H1 (cell line): ENCODE measurements around the gene INF2. TPM values are rescaled to one million over a fixed set of nuclear protein-coding genes. Genes with fewer than 3 reads are reported as not detected.

Experiments
- CTCF ChIA-PET: fragments of 300-600 bp; sonication (Branson Sonifier 250); formaldehyde crosslinking; loops from one replicate; lab custom pipeline; 2021; ENCODE audit not compliant: partially characterized antibody; lab: Charles Lee
- POLR2A ChIA-PET: fragments of 300-600 bp; sonication (Branson Sonifier 250); formaldehyde crosslinking; loops from one replicate; lab custom pipeline; 2021; ENCODE audit warnings: inconsistent platforms; ENCODE audit not compliant: partially characterized antibody; lab: Charles Lee
- DNase-seq, 2 experiments: peaks; one replicate each; pipeline versions ENCODE4 v3.0.0 to v3.0.0-alpha.2; 2010 to 2022; ENCODE audit warnings: low spot score in 2 of 2, low read depth in 1 of 2, mixed read lengths in 1 of 2
- FAIRE-seq: peaks from 2 replicates; lab custom pipeline; 2011; peaks lifted over from hg19 to GRCh38; lab: Jason Lieb, UNC
- H2AFZ ChIP-seq: 2 replicates; pipeline ENCODE4 v1.8.1; 2012; ENCODE audit warnings: low read length, inconsistent platforms
- H2AK5ac ChIP-seq: 2 replicates; pipeline ENCODE4 v1.6.1; 2013; ENCODE audit warnings: low read depth, low read length
- H2BK120ac ChIP-seq: replicated peaks from 2 replicates; pipeline ENCODE3; 2013; ENCODE audit warnings: low read depth, low read length, inconsistent platforms
- H2BK12ac ChIP-seq: 2 replicates; pipeline ENCODE4 v1.6.1; 2013; ENCODE audit warnings: low read depth, low read length
- H2BK15ac ChIP-seq: 2 replicates; pipeline ENCODE4 v1.6.1; 2013; ENCODE audit warnings: low read length
- H2BK20ac ChIP-seq: 2 replicates; pipeline ENCODE4 v1.6.1; 2013; ENCODE audit warnings: low read length
- H2BK5ac ChIP-seq: 2 replicates; pipeline ENCODE4 v1.6.1; 2013; ENCODE audit warnings: low read depth, low read length
- H3K14ac ChIP-seq: 2 replicates; pipeline ENCODE4 v1.6.1; 2013; ENCODE audit warnings: inconsistent platforms; ENCODE audit not compliant: insufficient read length
- H3K18ac ChIP-seq: 2 replicates; pipeline ENCODE4 v1.6.1; 2013; ENCODE audit warnings: low read length; ENCODE audit errors: extremely low read depth
- H3K23ac ChIP-seq: 2 replicates; pipeline ENCODE4 v1.6.1; 2013; ENCODE audit warnings: inconsistent platforms; ENCODE audit not compliant: insufficient read length
- H3K23me2 ChIP-seq: 2 replicates; pipeline ENCODE4 v1.6.1; 2013; ENCODE audit warnings: low read depth, low read length
- H3K27ac ChIP-seq: 2 replicates; pipeline ENCODE4 v1.6.1; 2011; ENCODE audit warnings: low read depth, low read length, inconsistent platforms
- H3K27me3 ChIP-seq, 4 experiments: replicated peaks in 1 of 4; 1 replicate in 1 of 4; 2 replicates in 3 of 4; pipeline versions ENCODE4 v1.6.1 to v1.8.1; 2011 to 2013; ENCODE audit warnings: low read length in 3 of 4, mild to moderate bottlenecking in 3 of 4, inconsistent platforms in 2 of 4, mixed read lengths in 2 of 4, moderate library complexity in 1 of 4; ENCODE audit not compliant: control insufficient read depth in 3 of 4, insufficient read depth in 3 of 4; ENCODE audit errors: extremely low read depth in 1 of 4
- H3K36me3 ChIP-seq, 4 experiments: 2 replicates each; pipeline versions ENCODE4 v1.6.1 to v1.8.1; 2011 to 2013; ENCODE audit warnings: mild to moderate bottlenecking in 4 of 4, low read length in 3 of 4, moderate library complexity in 2 of 4, control low read depth in 1 of 4, inconsistent platforms in 1 of 4; ENCODE audit not compliant: insufficient read depth in 4 of 4, control insufficient read depth in 2 of 4
- H3K4ac ChIP-seq: replicated peaks from 2 replicates; pipeline ENCODE3; 2013; ENCODE audit warnings: low read length, low read depth, mixed read lengths, inconsistent platforms; ENCODE audit not compliant: insufficient read length
- H3K4me1 ChIP-seq, 4 experiments: replicated peaks in 1 of 4; 1 replicate in 1 of 4; 2 replicates in 3 of 4; pipeline versions ENCODE4 v1.6.1 to v1.8.1; 2011 to 2013; ENCODE audit warnings: low read length in 3 of 4, inconsistent platforms in 2 of 4, mixed read lengths in 1 of 4; ENCODE audit not compliant: insufficient read depth in 4 of 4, control insufficient read depth in 3 of 4
- H3K4me2 ChIP-seq, 2 experiments: 2 replicates each; pipeline versions ENCODE4 v1.6.1 to v1.8.1; 2011 to 2013; ENCODE audit warnings: low read depth in 2 of 2, low read length in 2 of 2, control low read depth in 1 of 2, inconsistent platforms in 1 of 2, mild to moderate bottlenecking in 1 of 2; ENCODE audit not compliant: insufficient read depth in 1 of 2
- H3K4me3 ChIP-seq, 4 experiments: fragments of 200-600, 300-600 bp in 1 of 4; sonication (generic), shearing (Covaris generic), sonication (Bioruptor Twin) in 1 of 4; 2 replicates each; pipeline versions ENCODE4 v1.5.1 to v1.8.1; 2011 to 2016; ENCODE audit warnings: low read length in 4 of 4, low read depth in 3 of 4, control low read depth in 2 of 4, inconsistent platforms in 2 of 4, mild to moderate bottlenecking in 2 of 4, mixed read lengths in 1 of 4, moderate library complexity in 1 of 4; ENCODE audit not compliant: insufficient read depth in 2 of 4; ENCODE audit errors: extremely low read depth in 1 of 4
- H3K56ac ChIP-seq: replicated peaks from 2 replicates; pipeline ENCODE3; 2013; ENCODE audit warnings: low read depth, mild to moderate bottlenecking, mixed read lengths, low read length, inconsistent platforms; ENCODE audit not compliant: insufficient read length
- H3K79me1 ChIP-seq: 2 replicates; pipeline ENCODE4 v1.6.1; 2013; ENCODE audit warnings: low read depth, low read length, control low read depth
- H3K79me2 ChIP-seq, 2 experiments: 2 replicates each; pipeline versions ENCODE4 v1.6.1 to v1.8.1; 2012 to 2013; ENCODE audit warnings: low read length in 2 of 2, mild to moderate bottlenecking in 2 of 2, inconsistent platforms in 1 of 2; ENCODE audit not compliant: insufficient read depth in 2 of 2, control insufficient read depth in 1 of 2
- H3K9ac ChIP-seq, 4 experiments: replicated peaks in 1 of 4; 1 replicate in 1 of 4; 2 replicates in 3 of 4; pipeline versions ENCODE4 v1.6.1 to v1.8.1; 2011 to 2013; ENCODE audit warnings: low read depth in 3 of 4, low read length in 3 of 4, control low read depth in 2 of 4, mild to moderate bottlenecking in 2 of 4, moderate library complexity in 2 of 4, inconsistent platforms in 1 of 4; ENCODE audit errors: extremely low read depth in 1 of 4
- H3K9me3 ChIP-seq, 2 experiments: 2 replicates each; pipeline versions ENCODE4 v1.6.1 to v1.8.1; 2012 to 2013; ENCODE audit warnings: mild to moderate bottlenecking in 2 of 2, moderate library complexity in 2 of 2, control low read depth in 1 of 2, inconsistent platforms in 1 of 2, low read depth in 1 of 2, low read length in 1 of 2, mixed read lengths in 1 of 2; ENCODE audit not compliant: insufficient read depth in 2 of 2
- H4K20me1 ChIP-seq, 2 experiments: replicated peaks in 1 of 2; 2 replicates each; pipeline versions ENCODE3 to v1.8.1; 2011 to 2013; ENCODE audit warnings: inconsistent platforms in 2 of 2, low read length in 2 of 2, mild to moderate bottlenecking in 1 of 2; ENCODE audit not compliant: insufficient read depth in 2 of 2, control insufficient read depth in 1 of 2
- H4K5ac ChIP-seq: 2 replicates; pipeline ENCODE4 v1.6.1; 2013; ENCODE audit warnings: low read length, low read depth, mixed read lengths, inconsistent platforms; ENCODE audit not compliant: insufficient read length
- H4K8ac ChIP-seq: 2 replicates; pipeline ENCODE4 v1.8.0; 2013; ENCODE audit warnings: mild to moderate bottlenecking, moderate library complexity, low read length, inconsistent platforms; ENCODE audit not compliant: insufficient read depth; ENCODE audit errors: extremely low read depth
- H4K91ac ChIP-seq: replicated peaks from 2 replicates; pipeline ENCODE3; 2013; ENCODE audit warnings: low read length, mixed read lengths, inconsistent platforms; ENCODE audit not compliant: insufficient read length
- GTF2F1 ChIP-seq: IDR thresholded peaks from 2 replicates; pipeline ENCODE4 v1.6.1; 2012; ENCODE audit warnings: low read depth, low read length, improper control_type of control experiment, borderline replicate concordance
- PHF8 ChIP-seq: fragments of 200-600 bp; sonication (generic); conservative IDR thresholded peaks from 2 replicates; pipeline ENCODE4 v1.7.1; 2012; ENCODE audit warnings: low read depth, mild to moderate bottlenecking, inconsistent platforms, low read length, moderate library complexity
- TAF7 ChIP-seq: optimal IDR thresholded peaks from 2 replicates; pipeline ENCODE3; 2011; ENCODE audit warnings: low read depth, mild to moderate bottlenecking, inconsistent platforms, low read length, moderate library complexity, borderline replicate concordance
- WGBS, 2 experiments: shearing (Covaris generic) in 1 of 2; methylation state at CpG; one replicate each; pipeline versions ENCODE4 v1.1.6 to v1.1.7; 2013 to 2015; ENCODE audit warnings: low lambda C conversion rate in 2 of 2, mixed read lengths in 2 of 2, inconsistent platforms in 1 of 2, low coverage in 1 of 2, missing lambda C conversion rate in 1 of 2; ENCODE audit not compliant: insufficient replicate concordance in 2 of 2, insufficient coverage in 1 of 2, insufficient read length in 1 of 2; ENCODE audit errors: extremely low coverage in 1 of 2, missing lambda C conversion rate in 1 of 2; 5-methylcytosine and 5-hydroxymethylcytosine counted together
- polyA plus RNA-seq, 7 experiments: library from polyadenylated mRNA; depleted of rRNA in 3 of 7; stranded (reverse) in 5 of 7; unstranded in 2 of 7; fragments of >200 nt in 5 of 7; fragments of 200-250 nt in 2 of 7; gene quantifications; 1 replicate in 5 of 7; 2 replicates in 1 of 7; 4 replicates in 1 of 7; pipeline versions ENCODE4 v1.2.1 to v1.2.3, GENCODE V29; 2011 to 2013; ENCODE audit warnings: missing spikeins in 2 of 7, mixed read lengths in 2 of 7
- total RNA-seq: library from RNA; stranded (reverse); fragmentation: NEBNext Ultra II Directional; extraction: Animal tissue kit (Norgen Biotek cat#: 25700); gene quantifications from 2 replicates; pipeline ENCODE4 v1.2.1, GENCODE V29; 2021
- TF ChIP-seq, protein P1 (sequence below): IDR thresholded peaks from 2 replicates; pipeline ENCODE4 v1.6.1; 2012; ENCODE audit warnings: inconsistent platforms
- TF ChIP-seq, protein P2 (sequence below): IDR thresholded peaks from 2 replicates; pipeline ENCODE4 v1.6.1; 2011; ENCODE audit warnings: low read depth, mild to moderate bottlenecking, low read length; ENCODE audit not compliant: insufficient read depth

Gene INF2
- total and polyA plus RNA-seq, 2 of the 8 experiments (the other 6 are each of a cell fraction or from before 2014, with no cell fraction given), result 29.1 to 59.5 TPM

DNA sequence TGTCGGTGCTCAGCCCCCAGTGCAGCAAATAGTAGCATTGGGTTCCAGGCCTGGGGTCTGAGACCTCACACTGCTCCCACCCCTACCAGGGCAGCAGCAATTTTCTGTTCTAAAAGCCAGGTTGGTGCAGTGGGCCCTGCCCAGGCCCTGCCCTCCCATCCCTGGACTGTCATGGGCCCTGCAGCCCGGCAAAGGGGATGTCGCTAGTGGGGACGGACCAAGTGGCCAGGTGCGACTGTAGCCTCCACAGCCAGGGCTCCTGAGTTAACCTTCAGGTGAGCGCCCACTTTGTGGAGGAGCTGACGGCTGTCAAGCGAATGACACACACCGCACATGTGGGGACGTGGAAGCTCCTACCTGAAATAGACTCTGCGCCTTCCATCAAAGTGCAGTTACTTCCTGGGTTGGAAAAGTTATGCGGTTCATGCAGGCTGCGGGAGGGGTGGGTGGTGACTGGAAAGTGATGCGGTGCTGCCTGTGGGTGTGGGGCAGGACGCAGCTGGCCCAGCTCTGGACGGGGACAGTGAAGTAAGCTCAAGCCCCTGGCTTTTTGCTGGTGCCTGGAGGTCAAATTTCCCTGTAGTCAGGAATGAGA is 1.5 kb downstream of the INF2 start:
- Histone ChIP-seq H3K36me3 (peaks cover 0 to 2% (median 0%) of the 10 kb centered on the region in 4 experiments; a peak in 1 of 8 replicates), H3K79me1 (peaks cover 16% of the 10 kb centered on the region), H3K27ac (no peak overlapping the region), H3K4ac (no peak overlapping the region), H3K9me3 (no peaks in the 10 kb centered on the region), H3K23ac (no peak overlapping the region), H3K4me3 (no peak overlapping the region; a peak in 2 of 8 replicates), H3K56ac (no peak overlapping the region), H3K27me3 (no peaks in the 10 kb centered on the region; a peak in 1 of 7 replicates), H3K23me2 (peaks cover 12% of the 10 kb centered on the region; the same call in 1 of the 2 replicates), H3K4me1 (peaks cover 0 to 47% (median 36%) of the 10 kb centered on the region in 4 experiments; a peak in 6 of 7 replicates), H2AFZ (no peak overlapping the region), H2BK12ac (0 out of 2 replicates have a peak overlapping the region, but pooled peaks have one; percentile 27), H3K79me2 (peaks cover 0 to 31% of the 10 kb centered on the region in 2 experiments; a peak in 2 of 4 replicates), H3K4me2 (peak overlapping the region; percentile 79 to 93; a peak in 2 of 4 replicates), H2BK15ac (no peak overlapping the region), H2BK120ac (no peak overlapping the region), H3K14ac (no peak overlapping the region), H2BK20ac (no peak overlapping the region), H2AK5ac (no peak overlapping the region), H2BK5ac (no peak overlapping the region; the same call in 1 of the 2 replicates), H3K9ac (no peak overlapping the region; a peak in 1 of 7 replicates), H4K5ac (no peak overlapping the region), H3K18ac (no peak overlapping the region), H4K91ac (no peak overlapping the region), H4K8ac (no peak overlapping the region; the same call in 1 of the 2 replicates), H4K20me1 (peaks cover 3 to 37% of the 10 kb centered on the region in 2 experiments)
- WGBS, 2 experiments, result 92% methylated on average over 16 of the region's 16 CpGs; no CpG with 5 or more reads in 1 of the 2 experiments
- DNase-seq, result no peak
- no peak for FAIRE-seq
- POLR2A ChIA-PET, result interaction anchor here (0.8 to 2.4 kb wide), 8 partner anchors 7 to 152 kb away, joined by 3 to 11 read pairs (median 3); no protein-coding TSS in a partner anchor
- CTCF ChIA-PET, result interaction anchor here (0.9 to 1.8 kb wide), 8 partner anchors 9 to 600 kb away, joined by 3 to 8 read pairs (median 4); partner anchors contain the start of gene ADSS1
- TF ChIP-seq PHF8 (no peak), TAF7 (no peak), GTF2F1 (no peak)
- TF ChIP-seq, protein P1, sequence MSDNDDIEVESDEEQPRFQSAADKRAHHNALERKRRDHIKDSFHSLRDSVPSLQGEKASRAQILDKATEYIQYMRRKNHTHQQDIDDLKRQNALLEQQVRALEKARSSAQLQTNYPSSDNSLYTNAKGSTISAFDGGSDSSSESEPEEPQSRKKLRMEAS, result no peak
- TF ChIP-seq, protein P2, sequence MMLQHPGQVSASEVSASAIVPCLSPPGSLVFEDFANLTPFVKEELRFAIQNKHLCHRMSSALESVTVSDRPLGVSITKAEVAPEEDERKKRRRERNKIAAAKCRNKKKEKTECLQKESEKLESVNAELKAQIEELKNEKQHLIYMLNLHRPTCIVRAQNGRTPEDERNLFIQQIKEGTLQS, result no peak
